DND-41 (cell line): ENCODE data around the gene SCYL3.

Experiments used
- ATAC-seq: fragments of 200-7000 bp; cut with Tn5 transposase; 3 replicates; pipeline ENCODE4 v1.9.1; 2021; ENCODE audit warnings: low read depth; ENCODE audit not compliant: insufficient read depth
- DNase-seq: peaks from one replicate; pipeline ENCODE4 v3.0.0-alpha.2; 2020
- H2AFZ ChIP-seq: 2 replicates; pipeline ENCODE4 v1.6.0; 2012; ENCODE audit warnings: low read depth, low read length
- H3K27ac ChIP-seq: 2 replicates; pipeline ENCODE4 v1.5.1; 2012; ENCODE audit warnings: low read length, inconsistent platforms
- H3K27me3 ChIP-seq: fragments of 200-600 bp; sonication (generic); 2 replicates; pipeline ENCODE4 v1.6.0; 2012; ENCODE audit warnings: low read length, mild to moderate bottlenecking, inconsistent platforms; ENCODE audit not compliant: insufficient read depth, poor library complexity
- H3K36me3 ChIP-seq: 2 replicates; pipeline ENCODE4 v1.5.1; 2012; ENCODE audit warnings: low read length, inconsistent platforms; ENCODE audit not compliant: insufficient read depth
- H3K4me1 ChIP-seq: 2 replicates; pipeline ENCODE4 v1.5.1; 2012; ENCODE audit warnings: mild to moderate bottlenecking, low read length; ENCODE audit not compliant: insufficient read depth
- H3K4me2 ChIP-seq: 2 replicates; pipeline ENCODE4 v1.6.0; 2012; ENCODE audit warnings: mild to moderate bottlenecking, moderate library complexity, low read length, inconsistent platforms; ENCODE audit not compliant: insufficient read depth
- H3K4me3 ChIP-seq, 2 experiments: fragments of 200-600 bp in 1 of 2; shearing (Covaris generic) in 1 of 2; 2 replicates each; pipeline ENCODE4 v1.5.1; 2012 to 2016; ENCODE audit warnings: inconsistent platforms in 2 of 2, low read length in 2 of 2, mild to moderate bottlenecking in 2 of 2, low read depth in 1 of 2, moderate library complexity in 1 of 2
- H3K79me2 ChIP-seq: 2 replicates; pipeline ENCODE4 v1.6.0; 2012; ENCODE audit warnings: low read length, inconsistent platforms; ENCODE audit not compliant: insufficient read depth
- H3K9ac ChIP-seq: 2 replicates; pipeline ENCODE4 v1.6.0; 2012; ENCODE audit warnings: low read depth, mild to moderate bottlenecking, inconsistent platforms, low read length, moderate library complexity
- H3K9me3 ChIP-seq: 2 replicates; pipeline ENCODE4 v1.5.1; 2012; ENCODE audit warnings: low read length, moderate library complexity, mild to moderate bottlenecking, inconsistent platforms; ENCODE audit not compliant: insufficient read depth, severe bottlenecking
- H4K20me1 ChIP-seq: 2 replicates; pipeline ENCODE4 v1.6.0; 2012; ENCODE audit warnings: low read length; ENCODE audit not compliant: insufficient read depth
- EZH2 ChIP-seq: IDR thresholded peaks from 3 replicates; pipeline ENCODE4 v1.6.1; 2012; ENCODE audit warnings: borderline replicate concordance, low read depth, mild to moderate bottlenecking, moderate library complexity, low read length, inconsistent platforms; ENCODE audit not compliant: severe bottlenecking
- TF ChIP-seq, protein P1 (sequence below): IDR thresholded peaks from 2 replicates; pipeline ENCODE4 v1.5.1; 2012; ENCODE audit warnings: borderline replicate concordance, low read length, moderate library complexity, mild to moderate bottlenecking; ENCODE audit not compliant: poor library complexity, severe bottlenecking; ENCODE audit errors: extremely low read depth

The SCYL3 gene

GRCh38 chr1:169833179-169833901 lies 60.4 kb downstream of the SCYL3 start:
- Histone ChIP-seq H4K20me1 (no peaks in the 10 kb centered on the region), H3K4me3 (no peak overlapping the region), H3K27ac (no peak overlapping the region), H3K9ac (no peak overlapping the region), H3K36me3 (peaks cover 97% of the 10 kb centered on the region), H3K79me2 (peaks cover 13% of the 10 kb centered on the region; the same call in 1 of the 2 replicates), H3K27me3 (no peaks in the 10 kb centered on the region), H3K4me1 (no peaks in the 10 kb centered on the region), H3K9me3 (no peaks in the 10 kb centered on the region), H2AFZ (no peak overlapping the region), H3K4me2 (no peak overlapping the region)
- DNase-seq (no peak), ATAC-seq (no peak)
- TF ChIP-seq, protein P1, sequence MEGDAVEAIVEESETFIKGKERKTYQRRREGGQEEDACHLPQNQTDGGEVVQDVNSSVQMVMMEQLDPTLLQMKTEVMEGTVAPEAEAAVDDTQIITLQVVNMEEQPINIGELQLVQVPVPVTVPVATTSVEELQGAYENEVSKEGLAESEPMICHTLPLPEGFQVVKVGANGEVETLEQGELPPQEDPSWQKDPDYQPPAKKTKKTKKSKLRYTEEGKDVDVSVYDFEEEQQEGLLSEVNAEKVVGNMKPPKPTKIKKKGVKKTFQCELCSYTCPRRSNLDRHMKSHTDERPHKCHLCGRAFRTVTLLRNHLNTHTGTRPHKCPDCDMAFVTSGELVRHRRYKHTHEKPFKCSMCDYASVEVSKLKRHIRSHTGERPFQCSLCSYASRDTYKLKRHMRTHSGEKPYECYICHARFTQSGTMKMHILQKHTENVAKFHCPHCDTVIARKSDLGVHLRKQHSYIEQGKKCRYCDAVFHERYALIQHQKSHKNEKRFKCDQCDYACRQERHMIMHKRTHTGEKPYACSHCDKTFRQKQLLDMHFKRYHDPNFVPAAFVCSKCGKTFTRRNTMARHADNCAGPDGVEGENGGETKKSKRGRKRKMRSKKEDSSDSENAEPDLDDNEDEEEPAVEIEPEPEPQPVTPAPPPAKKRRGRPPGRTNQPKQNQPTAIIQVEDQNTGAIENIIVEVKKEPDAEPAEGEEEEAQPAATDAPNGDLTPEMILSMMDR = no peak
- TF ChIP-seq EZH2 = no peak

- no peak for ATAC-seq
- DNase-seq = no peak
- Histone ChIP-seq H3K9me3 (no peaks in the 10 kb centered on the region), H2AFZ (no peak overlapping the region), H3K27ac (no peak overlapping the region), H3K9ac (no peak overlapping the region), H3K79me2 (no peaks in the 10 kb centered on the region), H3K4me3 (no peak overlapping the region), H3K27me3 (no peaks in the 10 kb centered on the region), H3K4me1 (no peaks in the 10 kb centered on the region), H4K20me1 (no peaks in the 10 kb centered on the region), H3K4me2 (no peak overlapping the region), H3K36me3 (peaks cover 97% of the 10 kb centered on the region)
- TF ChIP-seq, protein P1 = no peak
- no peak for TF ChIP-seq EZH2
Measured at GRCh38 chr1:169829671-169830070, 64.0 kb downstream of the SCYL3 start.

DNA sequence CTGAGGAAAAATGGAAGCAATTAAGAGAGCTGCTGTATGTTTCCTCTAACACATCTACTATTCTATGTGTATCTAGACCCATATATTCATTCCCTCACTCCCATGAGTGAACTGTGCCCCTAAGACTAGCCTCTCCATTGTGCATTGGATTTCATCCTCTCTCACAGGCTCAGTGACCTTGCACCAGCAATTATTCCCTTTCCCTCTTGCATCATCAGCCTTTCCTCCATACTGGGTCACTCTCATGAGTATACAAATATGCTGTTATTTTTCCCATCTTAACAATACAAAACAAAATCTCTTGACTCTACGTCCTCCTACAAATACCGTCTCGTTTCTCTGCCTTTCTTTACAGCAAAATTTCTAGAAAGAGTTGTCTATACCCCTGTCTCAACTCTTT lies 69.5 kb downstream of the SCYL3 start:
- H3K79me2 ChIP-seq = peaks cover 2% of the 10 kb centered on the region; the same call in 1 of the 2 replicates
- no peak overlapping the region for H2AFZ ChIP-seq
- TF ChIP-seq EZH2 = no peak
- TF ChIP-seq, protein P1 = no peak
- no peak overlapping the region for H3K27ac ChIP-seq
- H3K36me3 ChIP-seq = peaks cover 94% of the 10 kb centered on the region
- DNase-seq = no peak
- no peaks in the 10 kb centered on the region for H3K27me3 ChIP-seq
- H3K4me3 ChIP-seq = no peak overlapping the region
- no peaks in the 10 kb centered on the region for H3K4me1 ChIP-seq
- no peaks in the 10 kb centered on the region for H4K20me1 ChIP-seq
- no peak overlapping the region for H3K9ac ChIP-seq
- H3K4me2 ChIP-seq = no peak overlapping the region
- no peak for ATAC-seq
- no peaks in the 10 kb centered on the region for H3K9me3 ChIP-seq
